H9 (cell line): Measurements from ENCODE around the gene MED1. TPM values are rescaled to one million over a fixed set of nuclear protein-coding genes. Genes with fewer than 3 reads are reported as not detected.

Experiments used
- DNase-seq: peaks from one replicate; pipeline ENCODE4 v3.0.0-alpha.2; 2017
- H2AFZ ChIP-seq: one replicate; pipeline ENCODE4 v1.6.1; 2013; ENCODE audit warnings: mild to moderate bottlenecking, low read length, control low read depth, moderate library complexity
- H2AK5ac ChIP-seq: 2 replicates; pipeline ENCODE4 v1.6.1; 2013; ENCODE audit warnings: low read length, control low read depth, mixed read lengths; ENCODE audit not compliant: insufficient read length
- H2BK120ac ChIP-seq: one replicate; pipeline ENCODE4 v1.6.1; 2013; ENCODE audit warnings: low read depth, mild to moderate bottlenecking, low read length, control low read depth, inconsistent platforms; ENCODE audit not compliant: poor library complexity, severe bottlenecking
- H2BK12ac ChIP-seq: 2 replicates; pipeline ENCODE4 v1.6.1; 2013; ENCODE audit warnings: low read length, control low read depth, mixed read lengths, low read depth; ENCODE audit not compliant: insufficient read length
- H2BK15ac ChIP-seq: 2 replicates; pipeline ENCODE4 v1.6.1; 2013; ENCODE audit warnings: low read depth, low read length, control low read depth
- H2BK20ac ChIP-seq: one replicate; pipeline ENCODE4 v1.6.1; 2013; ENCODE audit warnings: low read depth, mild to moderate bottlenecking, low read length, control low read depth, inconsistent platforms; ENCODE audit not compliant: poor library complexity, severe bottlenecking
- H2BK5ac ChIP-seq: 2 replicates; pipeline ENCODE4 v1.6.1; 2013; ENCODE audit warnings: low read length, control low read depth, mixed read lengths; ENCODE audit not compliant: insufficient read length
- H3K14ac ChIP-seq: 2 replicates; pipeline ENCODE4 v1.6.1; 2013; ENCODE audit warnings: low read length, control low read depth; ENCODE audit not compliant: insufficient read depth
- H3K18ac ChIP-seq: 2 replicates; pipeline ENCODE4 v1.6.1; 2013; ENCODE audit warnings: low read depth, mild to moderate bottlenecking, mixed read lengths, low read length, control low read depth; ENCODE audit not compliant: insufficient read length
- H3K23ac ChIP-seq: 2 replicates; pipeline ENCODE4 v1.6.1; 2013; ENCODE audit warnings: low read length, control low read depth, mixed read lengths, low read depth; ENCODE audit not compliant: insufficient read length
- H3K23me2 ChIP-seq: 2 replicates; pipeline ENCODE4 v1.6.1; 2013; ENCODE audit warnings: low read depth, mild to moderate bottlenecking, mixed read lengths, low read length, control low read depth; ENCODE audit not compliant: insufficient read length, poor library complexity, severe bottlenecking
- H3K27ac ChIP-seq: 2 replicates; pipeline ENCODE4 v1.5.1; 2013; ENCODE audit warnings: low read length, control low read depth, mixed read lengths, low read depth; ENCODE audit not compliant: insufficient read length
- H3K27me3 ChIP-seq: 2 replicates; pipeline ENCODE4 v1.6.1; 2013; ENCODE audit warnings: low read length, control low read depth, inconsistent platforms; ENCODE audit not compliant: insufficient read depth
- H3K4ac ChIP-seq: 2 replicates; pipeline ENCODE4 v1.6.1; 2013; ENCODE audit warnings: low read depth, mild to moderate bottlenecking, control low read depth, inconsistent platforms, low read length, moderate library complexity
- H3K4me1 ChIP-seq: 2 replicates; pipeline ENCODE4 v1.6.1; 2013; ENCODE audit warnings: low read length, control low read depth, inconsistent platforms; ENCODE audit not compliant: insufficient read depth
- H3K4me2 ChIP-seq: 2 replicates; pipeline ENCODE4 v1.6.1; 2013; ENCODE audit warnings: low read length, control low read depth, mixed read lengths; ENCODE audit not compliant: insufficient read length, insufficient read depth
- H3K56ac ChIP-seq: 2 replicates; pipeline ENCODE4 v1.6.1; 2013; ENCODE audit warnings: low read depth, mild to moderate bottlenecking, mixed read lengths, low read length, control low read depth; ENCODE audit not compliant: insufficient read length
- H3K79me1 ChIP-seq: 2 replicates; pipeline ENCODE4 v1.6.1; 2013; ENCODE audit warnings: low read depth, mild to moderate bottlenecking, moderate library complexity, low read length, control low read depth, inconsistent platforms; ENCODE audit not compliant: insufficient read depth, poor library complexity, severe bottlenecking
- H3K79me2 ChIP-seq: 2 replicates; pipeline ENCODE4 v1.6.1; 2013; ENCODE audit warnings: low read length, control low read depth, inconsistent platforms; ENCODE audit not compliant: insufficient read depth
- H3K9ac ChIP-seq: 2 replicates; pipeline ENCODE4 v1.6.1; 2013; ENCODE audit warnings: low read length, control low read depth, mixed read lengths; ENCODE audit not compliant: insufficient read length; ENCODE audit errors: extremely low read depth
- H3K9me3 ChIP-seq: one replicate; pipeline ENCODE4 v1.6.1; 2013; ENCODE audit warnings: low read depth, low read length, inconsistent platforms; ENCODE audit not compliant: control insufficient read depth
- H3T11ph ChIP-seq: one replicate; pipeline ENCODE4 v1.6.1; 2013; ENCODE audit warnings: mild to moderate bottlenecking, low read length, control low read depth, inconsistent platforms
- H4K20me1 ChIP-seq: one replicate; pipeline ENCODE4 v1.6.1; 2013; ENCODE audit not compliant: control insufficient read depth, insufficient read length, insufficient read depth
- H4K5ac ChIP-seq: 2 replicates; pipeline ENCODE4 v1.6.1; 2013; ENCODE audit warnings: low read depth, mild to moderate bottlenecking, mixed read lengths, low read length, control low read depth; ENCODE audit not compliant: insufficient read length
- H4K8ac ChIP-seq: replicated peaks from 2 replicates; pipeline ENCODE4 v1.6.1; 2013; ENCODE audit warnings: low read length, control low read depth, mixed read lengths, low read depth; ENCODE audit not compliant: insufficient read length
- H4K91ac ChIP-seq: 2 replicates; pipeline ENCODE4 v1.6.1; 2013; ENCODE audit warnings: low read depth, mild to moderate bottlenecking, moderate library complexity, mixed read lengths, low read length, control low read depth; ENCODE audit not compliant: insufficient read length
- H3K27ac Mint-ChIP-seq, 3 experiments: 2 replicates in 2 of 3; 3 replicates in 1 of 3; pipeline ENCODE4 v1.8.0; 2020 to 2021; ENCODE audit warnings: mixed read lengths in 3 of 3, mild to moderate bottlenecking in 1 of 3, moderate library complexity in 1 of 3
- H3K27me3 Mint-ChIP-seq: 2 replicates; pipeline ENCODE4 v1.8.0; 2021; ENCODE audit warnings: low read depth, mild to moderate bottlenecking, moderate library complexity, mixed read lengths
- H3K36me3 Mint-ChIP-seq, 3 experiments: 2 replicates in 2 of 3; 3 replicates in 1 of 3; pipeline ENCODE4 v1.8.0; 2020 to 2021; ENCODE audit warnings: low read depth in 3 of 3, mixed read lengths in 3 of 3; ENCODE audit not compliant: insufficient read depth in 1 of 3
- H3K4me1 Mint-ChIP-seq, 2 experiments: 2 replicates each; pipeline ENCODE4 v1.8.0; 2020; ENCODE audit warnings: mixed read lengths in 2 of 2
- H3K4me3 Mint-ChIP-seq, 2 experiments: 2 replicates in 1 of 2; 3 replicates in 1 of 2; pipeline ENCODE4 v1.8.0; 2020 to 2021; ENCODE audit warnings: mild to moderate bottlenecking in 2 of 2, mixed read lengths in 2 of 2, moderate library complexity in 1 of 2
- H3K9me3 Mint-ChIP-seq, 2 experiments: 2 replicates in 1 of 2; 3 replicates in 1 of 2; pipeline ENCODE4 v1.8.0; 2020; ENCODE audit warnings: mild to moderate bottlenecking in 2 of 2, mixed read lengths in 2 of 2, moderate library complexity in 1 of 2
- WGBS: extraction: QIAGEN DNeasy Blood & Tissue Kit; methylation state at CpG from one replicate; pipeline ENCODE4 v1.1.7; 2013; ENCODE audit warnings: missing lambda C conversion rate, low lambda C conversion rate, mixed read lengths; ENCODE audit not compliant: insufficient read length; ENCODE audit errors: extremely low coverage; 5-methylcytosine and 5-hydroxymethylcytosine counted together
- total RNA-seq: library from RNA; stranded (reverse); gene quantifications from 2 replicates; pipeline ENCODE4 v1.2.1, GENCODE V29; 2021
- TF ChIP-seq, protein P1 (sequence below): fragments of 200-600 bp; sonication (generic); conservative IDR thresholded peaks from 3 replicates; pipeline ENCODE4 v1.8.0; 2021; ENCODE audit warnings: antibody characterized with exemption, mild to moderate bottlenecking

MED1 gene
- total RNA-seq, 1 experiment from 2014 or later, result 59.2 TPM

DNA sequence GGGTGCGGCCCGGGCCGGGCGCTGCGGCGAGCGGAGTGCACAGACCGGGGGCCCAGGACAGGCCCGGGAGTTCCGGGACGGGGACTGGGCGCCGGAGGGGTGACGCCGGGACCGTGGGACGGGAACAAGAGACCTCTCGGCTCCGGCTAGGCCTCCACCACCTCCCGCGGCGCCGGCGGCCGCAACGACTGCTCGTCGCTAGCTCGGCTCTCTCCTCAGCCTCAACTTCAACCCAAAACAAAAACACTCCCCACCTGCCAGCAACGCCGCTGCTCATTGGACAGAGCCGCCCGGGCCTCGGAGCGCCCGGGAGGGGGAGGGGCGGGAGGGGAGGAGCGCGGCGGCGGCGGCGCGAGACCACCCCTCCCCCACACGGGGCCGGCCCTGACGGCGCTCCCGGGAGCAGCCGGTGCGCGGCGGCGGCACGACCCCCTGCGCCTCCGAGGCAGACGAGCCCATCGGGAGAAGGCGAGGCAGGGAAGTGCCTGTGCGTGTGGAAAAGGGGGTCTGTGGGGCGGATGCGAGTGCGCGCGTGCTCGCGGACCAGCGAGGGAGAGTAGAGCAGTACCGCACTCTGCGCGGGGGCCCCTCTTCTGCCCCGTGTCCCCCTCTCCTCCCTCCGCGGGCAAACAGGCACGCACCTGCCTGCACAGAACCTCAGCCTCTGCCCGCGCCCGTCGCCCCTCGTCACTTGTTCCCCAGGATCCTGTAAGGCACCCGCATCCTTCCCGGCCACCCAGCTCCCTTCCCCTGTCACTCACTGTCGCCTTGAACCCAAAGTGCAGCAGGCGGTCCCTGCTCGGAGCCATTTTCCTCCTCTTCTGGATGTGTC is 49.4 kb downstream of the MED1 start, which contains the start of gene FBXL20:
Gene FBXL20, minus strand, starts transcription at position 215 of the 832 bp plus-strand sequence. CDS start 224 bp downstream, outside the sequence.
- H3K27ac Mint-ChIP-seq, result peak within 1 kb of the TSS; percentile 89 to 97 (median 97)

More for the DNA sequence above, 49.4 kb downstream of the MED1 start, which contains the start of gene FBXL20:
- no peak within 1 kb of the TSS for H2BK15ac ChIP-seq
- no peak within 1 kb of the TSS for H4K8ac ChIP-seq
- H3K4me1 ChIP-seq, result no peaks in the 10 kb centered on the region
- no peak within 1 kb of the TSS for H3T11ph ChIP-seq
- H3K23me2 ChIP-seq, result peaks cover 8% of the 10 kb centered on the region
- peaks cover 9% of the 10 kb centered on the region in 2 experiments for H3K4me1 Mint-ChIP-seq
- H3K4me2 ChIP-seq, result peak within 1 kb of the TSS; percentile 98
- no CpG with 5 or more reads among the region's 86 CpGs for WGBS
- peak within 1 kb of the TSS; percentile 84 for H3K9ac ChIP-seq
- H3K4me3 Mint-ChIP-seq, result peak within 1 kb of the TSS; percentile 88 to 96
- H3K36me3 Mint-ChIP-seq, result peaks cover under 1 to 4% (median 3%) of the 10 kb centered on the region in 3 experiments; a peak in 4 of 7 replicates
- no peak within 1 kb of the TSS for H4K91ac ChIP-seq
- H2BK5ac ChIP-seq, result no peak within 1 kb of the TSS
- H3K4ac ChIP-seq, result no peak within 1 kb of the TSS
- H3K27ac ChIP-seq, result no peak within 1 kb of the TSS
- no peaks in the 10 kb centered on the region for H3K9me3 Mint-ChIP-seq
- no peak within 1 kb of the TSS for H4K5ac ChIP-seq
- H3K79me2 ChIP-seq, result no peaks in the 10 kb centered on the region
- H3K9me3 ChIP-seq, result no peaks in the 10 kb centered on the region
- peak within 1 kb of the TSS; percentile 81 for H3K14ac ChIP-seq
- no peak within 1 kb of the TSS for H2BK20ac ChIP-seq
- DNase-seq, result peak; percentile 96
- peak within 1 kb of the TSS; percentile 32 for H3K18ac ChIP-seq
- H3K56ac ChIP-seq, result no peak within 1 kb of the TSS
- H2AK5ac ChIP-seq, result no peak within 1 kb of the TSS
- no peaks in the 10 kb centered on the region for H3K27me3 ChIP-seq
- H4K20me1 ChIP-seq, result no peaks in the 10 kb centered on the region
- H3K23ac ChIP-seq, result no peak within 1 kb of the TSS
- no peak within 1 kb of the TSS for H2BK12ac ChIP-seq
- H2AFZ ChIP-seq, result no peak within 1 kb of the TSS
- H2BK120ac ChIP-seq, result no peak within 1 kb of the TSS
- no peaks in the 10 kb centered on the region for H3K79me1 ChIP-seq
- no peaks in the 10 kb centered on the region; the same call in 1 of the 2 replicates for H3K27me3 Mint-ChIP-seq
- TF ChIP-seq, protein P1, sequence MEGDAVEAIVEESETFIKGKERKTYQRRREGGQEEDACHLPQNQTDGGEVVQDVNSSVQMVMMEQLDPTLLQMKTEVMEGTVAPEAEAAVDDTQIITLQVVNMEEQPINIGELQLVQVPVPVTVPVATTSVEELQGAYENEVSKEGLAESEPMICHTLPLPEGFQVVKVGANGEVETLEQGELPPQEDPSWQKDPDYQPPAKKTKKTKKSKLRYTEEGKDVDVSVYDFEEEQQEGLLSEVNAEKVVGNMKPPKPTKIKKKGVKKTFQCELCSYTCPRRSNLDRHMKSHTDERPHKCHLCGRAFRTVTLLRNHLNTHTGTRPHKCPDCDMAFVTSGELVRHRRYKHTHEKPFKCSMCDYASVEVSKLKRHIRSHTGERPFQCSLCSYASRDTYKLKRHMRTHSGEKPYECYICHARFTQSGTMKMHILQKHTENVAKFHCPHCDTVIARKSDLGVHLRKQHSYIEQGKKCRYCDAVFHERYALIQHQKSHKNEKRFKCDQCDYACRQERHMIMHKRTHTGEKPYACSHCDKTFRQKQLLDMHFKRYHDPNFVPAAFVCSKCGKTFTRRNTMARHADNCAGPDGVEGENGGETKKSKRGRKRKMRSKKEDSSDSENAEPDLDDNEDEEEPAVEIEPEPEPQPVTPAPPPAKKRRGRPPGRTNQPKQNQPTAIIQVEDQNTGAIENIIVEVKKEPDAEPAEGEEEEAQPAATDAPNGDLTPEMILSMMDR, result no peak
